NCI-H1930 (cell line): Measurements from ENCODE around the gene TMEM167A.
A peak's percentile ranks its signal among the peaks of the same experiment; 100 is the strongest.

ENCODE experiments used
- DNase-seq, 2 experiments: peaks; one replicate each; lab custom pipeline; 2025; lab: John Stamatoyannopoulos, UW

The TMEM167A gene

GRCh38 chr5:83076742-83077661 lies at the start of gene TMEM167A, which contains the start of gene XRCC4:
Gene TMEM167A (minus strand): TSS chr5:83077394. CDS start chr5:83077323, 71 bp downstream.
Gene XRCC4 (plus strand): TSS chr5:83077547. CDS start chr5:83104920, 27,373 bp downstream.
- DNase-seq, result peak; percentile 89 to 90

- DNase-seq, result no peak
These were observed 49.3 kb upstream of the TMEM167A start for GRCh38 chr5:83126501-83126900.

GRCh38 chr5:83125560-83125959 lies 48.4 kb upstream of the TMEM167A start:
- no peak for DNase-seq

GRCh38 chr5:83124593-83124992 lies 47.4 kb upstream of the TMEM167A start:
- no peak for DNase-seq

GRCh38 chr5:83118976-83119375 lies 41.8 kb upstream of the TMEM167A start:
- DNase-seq, result no peak

GRCh38 chr5:83118471-83118870 lies 41.3 kb upstream of the TMEM167A start:
- no peak for DNase-seq

- no peak for DNase-seq
These were observed 38.6 kb upstream of the TMEM167A start for GRCh38 chr5:83115816-83116215.

- DNase-seq, result no peak
These were observed 32.2 kb upstream of the TMEM167A start for GRCh38 chr5:83109380-83109779.

GRCh38 chr5:83107692-83108420 lies 30.7 kb upstream of the TMEM167A start:
- no peak for DNase-seq

GRCh38 chr5:83104021-83104420 lies 26.8 kb upstream of the TMEM167A start:
- no peak for DNase-seq

- no peak for DNase-seq
These were observed 25.3 kb upstream of the TMEM167A start for GRCh38 chr5:83102364-83102980.

- no peak for DNase-seq
These were observed 24.3 kb upstream of the TMEM167A start for GRCh38 chr5:83101514-83101913.

- DNase-seq, result no peak
These were observed 22.3 kb upstream of the TMEM167A start for GRCh38 chr5:83099445-83099844.

GRCh38 chr5:83099001-83099400 lies 21.8 kb upstream of the TMEM167A start:
- no peak for DNase-seq

GRCh38 chr5:83097689-83098231 lies 20.6 kb upstream of the TMEM167A start:
- no peak for DNase-seq

GRCh38 chr5:83096660-83097339 lies 19.6 kb upstream of the TMEM167A start:
- no peak for DNase-seq

- DNase-seq, result no peak
These were observed 18.9 kb upstream of the TMEM167A start for GRCh38 chr5:83095957-83096539.

- no peak for DNase-seq
These were observed 18.2 kb upstream of the TMEM167A start for GRCh38 chr5:83095163-83095956.

GRCh38 chr5:83093692-83094091 lies 16.5 kb upstream of the TMEM167A start:
- no peak for DNase-seq

- DNase-seq, result no peak
These were observed 15.4 kb upstream of the TMEM167A start for GRCh38 chr5:83092619-83093018.
